SHP77 (cell line): ENCODE results near the gene PLPPR3.
A peak's percentile ranks its signal among the peaks of the same experiment; 100 is the strongest.

Experiments used
- DNase-seq, 2 experiments: peaks; one replicate each; lab custom pipeline; 2025; lab: John Stamatoyannopoulos, UW

PLPPR3 gene

GRCh38 chr19:821825-822503 lies at the start of gene PLPPR3:
TSS of gene PLPPR3 (minus strand) at chr19:821955. CDS start at chr19:821559, 396 bp downstream.
- no peak for DNase-seq

GRCh38 chr19:870963-871401 lies 49.2 kb upstream of the PLPPR3 start:
- DNase-seq: peak; percentile 80 to 95

- DNase-seq: no peak
Observed at GRCh38 chr19:870314-870713, 48.6 kb upstream of the PLPPR3 start.

GRCh38 chr19:869245-870177 lies 47.8 kb upstream of the PLPPR3 start:
- DNase-seq: no peak

GRCh38 chr19:868458-869244 lies 46.9 kb upstream of the PLPPR3 start:
- DNase-seq: no peak

GRCh38 chr19:867855-868457 lies 46.2 kb upstream of the PLPPR3 start:
- no peak for DNase-seq

- no peak for DNase-seq
Observed at GRCh38 chr19:867301-867793, 45.6 kb upstream of the PLPPR3 start.

- DNase-seq: no peak
Observed at GRCh38 chr19:866769-867300, 45.1 kb upstream of the PLPPR3 start.

GRCh38 chr19:863315-863620 lies 41.5 kb upstream of the PLPPR3 start:
- DNase-seq: no peak

- peak in 1 of 2 experiments; percentile 37 for DNase-seq
Observed at GRCh38 chr19:862581-863314, 41.0 kb upstream of the PLPPR3 start.

- peak; percentile 76 to 80 for DNase-seq
Observed at GRCh38 chr19:861756-862580, 40.2 kb upstream of the PLPPR3 start.

- no peak for DNase-seq
Observed at GRCh38 chr19:861141-861755, 39.5 kb upstream of the PLPPR3 start.

- no peak for DNase-seq
Observed at GRCh38 chr19:858868-859843, 37.4 kb upstream of the PLPPR3 start, which contains the start of gene CFD. TSS of gene CFD (plus strand) at chr19:859664. CDS start at chr19:859690, 26 bp downstream.

- no peak for DNase-seq
Observed at GRCh38 chr19:858284-858683, 36.5 kb upstream of the PLPPR3 start.

GRCh38 chr19:855566-856120 lies 33.9 kb upstream of the PLPPR3 start:
- DNase-seq: no peak

- DNase-seq: no peak
Observed at GRCh38 chr19:855142-855541, 33.4 kb upstream of the PLPPR3 start.

GRCh38 chr19:854549-854948 lies 32.8 kb upstream of the PLPPR3 start:
- no peak for DNase-seq
